Melanocyte of skin (primary cell): ENCODE measurements around the gene COPG1. TPM values are rescaled to one million over a fixed set of nuclear protein-coding genes. Genes with fewer than 3 reads are reported as not detected.

Experiments used
- small RNA-seq, 2 donors: library from RNA; depleted of rRNA; stranded (forward); fragments of <200 nt; gene quantifications; one replicate each; pipeline ENCODE3, GENCODE V24; 2012
- total RNA-seq, 2 donors: library from RNA; depleted of rRNA; stranded (reverse); fragments of >200 nt; gene quantifications; 2 replicates each; pipeline ENCODE4 v1.2.3, GENCODE V29; 2012

The COPG1 gene, protein sequence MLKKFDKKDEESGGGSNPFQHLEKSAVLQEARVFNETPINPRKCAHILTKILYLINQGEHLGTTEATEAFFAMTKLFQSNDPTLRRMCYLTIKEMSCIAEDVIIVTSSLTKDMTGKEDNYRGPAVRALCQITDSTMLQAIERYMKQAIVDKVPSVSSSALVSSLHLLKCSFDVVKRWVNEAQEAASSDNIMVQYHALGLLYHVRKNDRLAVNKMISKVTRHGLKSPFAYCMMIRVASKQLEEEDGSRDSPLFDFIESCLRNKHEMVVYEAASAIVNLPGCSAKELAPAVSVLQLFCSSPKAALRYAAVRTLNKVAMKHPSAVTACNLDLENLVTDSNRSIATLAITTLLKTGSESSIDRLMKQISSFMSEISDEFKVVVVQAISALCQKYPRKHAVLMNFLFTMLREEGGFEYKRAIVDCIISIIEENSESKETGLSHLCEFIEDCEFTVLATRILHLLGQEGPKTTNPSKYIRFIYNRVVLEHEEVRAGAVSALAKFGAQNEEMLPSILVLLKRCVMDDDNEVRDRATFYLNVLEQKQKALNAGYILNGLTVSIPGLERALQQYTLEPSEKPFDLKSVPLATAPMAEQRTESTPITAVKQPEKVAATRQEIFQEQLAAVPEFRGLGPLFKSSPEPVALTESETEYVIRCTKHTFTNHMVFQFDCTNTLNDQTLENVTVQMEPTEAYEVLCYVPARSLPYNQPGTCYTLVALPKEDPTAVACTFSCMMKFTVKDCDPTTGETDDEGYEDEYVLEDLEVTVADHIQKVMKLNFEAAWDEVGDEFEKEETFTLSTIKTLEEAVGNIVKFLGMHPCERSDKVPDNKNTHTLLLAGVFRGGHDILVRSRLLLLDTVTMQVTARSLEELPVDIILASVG
- 100 to 1,000 TPM; 219 to 308 TPM for total RNA-seq

DNA sequence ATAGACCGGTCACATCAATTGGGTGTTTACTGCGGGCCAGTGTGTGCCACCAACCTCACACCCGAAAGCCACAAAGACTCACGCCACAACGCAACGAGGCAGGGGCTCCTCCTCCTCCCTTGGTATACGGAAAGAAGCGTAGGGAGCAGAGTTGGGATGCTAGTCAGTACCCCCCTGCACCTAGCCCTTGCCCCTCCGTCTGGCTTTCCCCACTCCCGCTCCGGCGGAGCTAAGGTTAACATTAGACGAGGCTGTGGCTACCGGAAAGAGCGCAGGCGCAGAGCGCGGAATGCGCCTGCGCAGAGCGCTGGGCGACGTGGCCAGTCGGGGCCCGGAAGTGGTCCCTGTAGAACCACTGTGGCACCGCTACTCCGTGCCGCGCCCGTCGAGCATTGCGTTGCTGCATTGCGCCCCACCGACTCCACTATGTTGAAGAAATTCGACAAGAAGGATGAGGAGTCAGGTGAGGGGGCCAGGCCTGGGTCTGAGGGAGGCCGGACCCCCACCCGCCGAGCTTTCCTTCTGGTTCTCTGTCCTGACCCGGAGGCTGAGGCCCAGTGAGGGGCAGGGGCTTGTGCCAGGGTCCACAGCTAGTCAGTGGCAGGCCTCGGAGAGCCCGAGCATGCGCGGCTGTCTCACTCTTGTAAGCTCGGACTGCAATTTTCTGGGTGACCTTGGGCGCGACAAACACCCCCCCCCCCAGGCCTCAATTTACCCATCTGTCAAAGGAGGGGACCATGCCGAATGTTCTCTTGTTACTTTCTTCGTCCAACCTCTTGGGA, at the start of gene COPG1:
Gene COPG1 (plus strand): TSS at position 323 of the 782 bp plus-strand sequence. CDS start 104 bp downstream, at position 427.

DNA sequence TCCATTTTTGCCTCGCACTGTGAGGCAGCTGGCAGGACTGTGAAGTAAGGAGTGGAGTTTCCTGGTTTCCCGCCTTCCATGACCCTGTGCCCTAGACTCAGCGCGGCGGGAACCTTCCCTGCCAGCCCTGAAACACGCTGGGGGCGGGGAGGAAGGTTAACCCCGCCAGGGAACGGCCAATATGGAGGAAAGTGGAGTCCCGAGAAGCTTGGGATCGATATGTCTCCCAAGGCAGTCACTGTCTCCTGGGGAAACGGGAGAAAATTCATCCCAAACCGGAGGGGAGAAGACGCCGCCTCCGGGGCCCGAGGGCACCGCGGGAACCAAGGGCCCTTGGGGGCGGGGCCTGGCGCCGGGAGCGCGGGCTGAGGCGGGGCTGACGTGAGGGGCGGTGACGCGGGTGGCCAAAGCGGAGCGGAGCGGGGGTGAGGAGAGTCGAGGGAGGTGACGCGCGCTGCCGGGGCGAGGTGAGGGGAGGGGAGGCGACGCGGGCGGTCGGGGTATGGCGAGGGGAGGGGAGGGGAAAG, 29.1 kb downstream of the COPG1 start, which contains the start of gene HMCES:
Gene HMCES (plus strand): TSS at position 432 of the 527 bp plus-strand sequence. CDS start 863 bp downstream, outside the sequence.

Small RNA genes within 50 kb of the gene (small RNA-seq; reads per million reads assigned to genes)
- gene MIR6826 (0.09 to 0.76 reads per million in 2 donors), gene RPS27P12 (0 reads per million in 2 donors)

Other genes starting within 250 kb of the COPG1 start
- gene EFCC1, start 248.3 kb upstream of the COPG1 start, total RNA-seq: under 1 TPM; under 0.01 to 0.69 TPM
- gene GP9, start 188.8 kb upstream of the COPG1 start, total RNA-seq: not detected
- 10 to 100 TPM; 23.7 to 29.0 TPM for gene RAB43, start 127.8 kb upstream of the COPG1 start, total RNA-seq
- gene ISY1, start 88.5 kb upstream of the COPG1 start, total RNA-seq: 10 to 100 TPM; 13.4 to 20.0 TPM
- 100 to 1,000 TPM; 167 to 238 TPM for gene CNBP, start 65.7 kb upstream of the COPG1 start, total RNA-seq
- 10 to 100 TPM; 15.1 to 18.6 TPM for gene HMCES, start 29.3 kb downstream of the COPG1 start, total RNA-seq
- under 1 TPM; under 0.01 TPM for gene EFCAB12, start 179.0 kb downstream of the COPG1 start, total RNA-seq
- gene MBD4, start 190.3 kb downstream of the COPG1 start, total RNA-seq: 10 to 100 TPM; 17.2 to 20.3 TPM
- 10 to 100 TPM; 13.1 to 15.3 TPM for gene IFT122, start 190.6 kb downstream of the COPG1 start, total RNA-seq